ENCODE data around the gene NRXN3. TPM values are rescaled to one million over a fixed set of nuclear protein-coding genes. Genes with fewer than 3 reads are reported as not detected.
A peak's percentile ranks its signal among the peaks of the same experiment; 100 is the strongest.

Gene NRXN3
- total RNA-seq, 2 donors from 2014 or later, result not detected

- H3K27ac Mint-ChIP-seq, result no peak overlapping the region
- H3K9me3 Mint-ChIP-seq, result no peaks in the 10 kb centered on the region
- no peaks in the 10 kb centered on the region for H3K36me3 Mint-ChIP-seq (ENCODE audit: insufficient read depth in 2 of 2)
- H3K27me3 Mint-ChIP-seq (ENCODE audit: low read depth), result peaks cover 27% of the 10 kb centered on the region
- no peak overlapping the region for H3K4me3 Mint-ChIP-seq
- ATAC-seq (replicated peaks in 1 of 2) (peak; percentile 54 to 60), DNase-seq (no peak)
- H3K4me1 Mint-ChIP-seq (ENCODE audit: low read depth), result peaks cover 16% of the 10 kb centered on the region
These were observed 58.6 kb downstream of the NRXN3 start for GRCh38 chr14:78228702-78229327.

- DNase-seq, result no peak
- no peak for ATAC-seq (replicated peaks in 1 of 2)
- Mint-ChIP-seq H3K27me3 (ENCODE audit: low read depth) (peaks cover 42% of the 10 kb centered on the region), H3K4me1 (ENCODE audit: low read depth) (peaks cover 16% of the 10 kb centered on the region), H3K9me3 (no peaks in the 10 kb centered on the region), H3K4me3 (no peak overlapping the region), H3K27ac (no peak overlapping the region), H3K36me3 (ENCODE audit: insufficient read depth in 2 of 2) (no peaks in the 10 kb centered on the region)
These were observed 62.2 kb downstream of the NRXN3 start for GRCh38 chr14:78232231-78233000.

GRCh38 chr14:78238141-78238540, 68.0 kb downstream of the NRXN3 start:
- Mint-ChIP-seq H3K36me3 (ENCODE audit: insufficient read depth in 2 of 2) (no peaks in the 10 kb centered on the region), H3K27me3 (ENCODE audit: low read depth) (peaks cover 30% of the 10 kb centered on the region), H3K27ac (no peak overlapping the region), H3K4me3 (no peak overlapping the region), H3K4me1 (ENCODE audit: low read depth) (no peaks in the 10 kb centered on the region), H3K9me3 (no peaks in the 10 kb centered on the region)
- no peak for ATAC-seq (replicated peaks in 1 of 2)
- no peak for DNase-seq

GRCh38 chr14:78240567-78240966, 70.4 kb downstream of the NRXN3 start:
- no peak overlapping the region for H3K4me3 Mint-ChIP-seq
- peaks cover 10% of the 10 kb centered on the region for H3K27me3 Mint-ChIP-seq (ENCODE audit: low read depth)
- no peaks in the 10 kb centered on the region for H3K9me3 Mint-ChIP-seq
- H3K27ac Mint-ChIP-seq, result no peak overlapping the region
- no peaks in the 10 kb centered on the region for H3K36me3 Mint-ChIP-seq (ENCODE audit: insufficient read depth in 2 of 2)
- no peak for ATAC-seq (replicated peaks in 1 of 2)
- no peak for DNase-seq
- no peaks in the 10 kb centered on the region for H3K4me1 Mint-ChIP-seq (ENCODE audit: low read depth)

GRCh38 chr14:78242086-78242485, 71.9 kb downstream of the NRXN3 start:
- H3K36me3 Mint-ChIP-seq (ENCODE audit: insufficient read depth in 2 of 2), result no peaks in the 10 kb centered on the region
- no peaks in the 10 kb centered on the region for H3K9me3 Mint-ChIP-seq
- ATAC-seq (replicated peaks in 1 of 2) (no peak), DNase-seq (no peak)
- H3K27me3 Mint-ChIP-seq (ENCODE audit: low read depth), result peaks cover 9% of the 10 kb centered on the region
- H3K4me1 Mint-ChIP-seq (ENCODE audit: low read depth), result no peaks in the 10 kb centered on the region
- H3K27ac Mint-ChIP-seq, result no peak overlapping the region
- H3K4me3 Mint-ChIP-seq, result no peak overlapping the region

GRCh38 chr14:78243187-78243586, 73.0 kb downstream of the NRXN3 start:
- no peaks in the 10 kb centered on the region for H3K9me3 Mint-ChIP-seq
- DNase-seq (no peak), ATAC-seq (replicated peaks in 1 of 2) (no peak)
- H3K27me3 Mint-ChIP-seq (ENCODE audit: low read depth), result peaks cover 9% of the 10 kb centered on the region
- no peak overlapping the region for H3K4me3 Mint-ChIP-seq
- H3K36me3 Mint-ChIP-seq (ENCODE audit: insufficient read depth in 2 of 2), result no peaks in the 10 kb centered on the region
- H3K4me1 Mint-ChIP-seq (ENCODE audit: low read depth), result no peaks in the 10 kb centered on the region
- no peak overlapping the region for H3K27ac Mint-ChIP-seq

- Mint-ChIP-seq H3K4me1 (ENCODE audit: low read depth) (no peaks in the 10 kb centered on the region), H3K36me3 (ENCODE audit: insufficient read depth in 2 of 2) (no peaks in the 10 kb centered on the region), H3K4me3 (no peak overlapping the region), H3K27ac (no peak overlapping the region), H3K9me3 (no peaks in the 10 kb centered on the region), H3K27me3 (ENCODE audit: low read depth) (peaks cover 14% of the 10 kb centered on the region)
- ATAC-seq (replicated peaks in 1 of 2), result no peak
- no peak for DNase-seq
These were observed 75.1 kb downstream of the NRXN3 start for GRCh38 chr14:78245238-78245637.

GRCh38 chr14:78248501-78249090, 78.4 kb downstream of the NRXN3 start:
- H3K9me3 Mint-ChIP-seq, result no peaks in the 10 kb centered on the region
- H3K4me1 Mint-ChIP-seq (ENCODE audit: low read depth), result no peaks in the 10 kb centered on the region

GRCh38 chr14:78251308-78251707, 81.1 kb downstream of the NRXN3 start:
- Mint-ChIP-seq H3K27ac (no peak overlapping the region), H3K27me3 (ENCODE audit: low read depth) (peaks cover 5% of the 10 kb centered on the region), H3K36me3 (ENCODE audit: insufficient read depth in 2 of 2) (no peaks in the 10 kb centered on the region), H3K9me3 (no peaks in the 10 kb centered on the region), H3K4me1 (ENCODE audit: low read depth) (peaks cover 20% of the 10 kb centered on the region), H3K4me3 (no peak overlapping the region)
- ATAC-seq (replicated peaks in 1 of 2), result no peak
- no peak for DNase-seq

More at GRCh38 chr14:78248501-78249090, 78.4 kb downstream of the NRXN3 start:
- Mint-ChIP-seq H3K36me3 (ENCODE audit: insufficient read depth in 2 of 2) (no peaks in the 10 kb centered on the region), H3K27me3 (ENCODE audit: low read depth) (peaks cover 5% of the 10 kb centered on the region), H3K4me3 (no peak overlapping the region), H3K27ac (no peak overlapping the region)
- DNase-seq (no peak), ATAC-seq (replicated peaks in 1 of 2) (no peak)

- Mint-ChIP-seq H3K4me3 (peak overlapping the region; percentile 13 to 27), H3K4me1 (ENCODE audit: low read depth) (peaks cover 20% of the 10 kb centered on the region), H3K36me3 (ENCODE audit: insufficient read depth in 2 of 2) (no peaks in the 10 kb centered on the region), H3K27ac (no peak overlapping the region), H3K27me3 (ENCODE audit: low read depth) (peaks cover 18% of the 10 kb centered on the region), H3K9me3 (peaks cover 2 to 3% of the 10 kb centered on the region in 2 donors)
- peak; percentile 89 to 90 for ATAC-seq (replicated peaks in 1 of 2)
- peak; percentile 10 to 26 for DNase-seq
These were observed 83.8 kb downstream of the NRXN3 start for GRCh38 chr14:78253986-78254385.

- no peaks in the 10 kb centered on the region for H3K36me3 Mint-ChIP-seq (ENCODE audit: insufficient read depth in 2 of 2)
- H3K4me1 Mint-ChIP-seq (ENCODE audit: low read depth), result peaks cover 20% of the 10 kb centered on the region
- ATAC-seq (replicated peaks in 1 of 2), result peak; percentile 71 to 73
- peak; percentile 60 to 77 for DNase-seq
- H3K27me3 Mint-ChIP-seq (ENCODE audit: low read depth), result peaks cover 15% of the 10 kb centered on the region
- H3K27ac Mint-ChIP-seq, result peak overlapping the region; percentile 82
- H3K4me3 Mint-ChIP-seq, result peak overlapping the region; percentile 41 to 48
- peaks cover 2 to 3% of the 10 kb centered on the region in 2 donors for H3K9me3 Mint-ChIP-seq
These were observed 84.8 kb downstream of the NRXN3 start for GRCh38 chr14:78254911-78255461.

- Mint-ChIP-seq H3K4me1 (ENCODE audit: low read depth) (peaks cover 8% of the 10 kb centered on the region), H3K36me3 (ENCODE audit: insufficient read depth in 2 of 2) (no peaks in the 10 kb centered on the region), H3K27me3 (ENCODE audit: low read depth) (peaks cover 21% of the 10 kb centered on the region), H3K9me3 (peaks cover 3 to 4% of the 10 kb centered on the region in 2 donors), H3K4me3 (no peak overlapping the region), H3K27ac (no peak overlapping the region)
- DNase-seq, result no peak
- no peak for ATAC-seq (replicated peaks in 1 of 2)
These were observed 89.7 kb downstream of the NRXN3 start for GRCh38 chr14:78259831-78260230.
